Activated naive CD8-positive, alpha-beta T cell treated with anti-CD3 and anti-CD28 coated beads, Interleukin-2, amount 10 ng/mL, durations not matched to agents 7 days and 5 days (primary cell): ENCODE results near the gene PROX1. TPM values are rescaled to one million over a fixed set of nuclear protein-coding genes. Genes with fewer than 3 reads are reported as not detected.

Experiments
- ATAC-seq: fragments of 150-1000 bp; cut with Tn5 transposase; one replicate; pipeline ENCODE4 v1.10.0; 2021; ENCODE audit warnings: low read depth, moderate library complexity
- POLR2A ChIA-PET: fragments of 350-600 bp; sonication (Branson Sonifier 250); formaldehyde crosslinking; loops from one replicate; lab custom pipeline; 2021; ENCODE audit warnings: antibody characterized with exemption; lab: Charles Lee
- DNase-seq: peaks from one replicate; pipeline ENCODE4 v3.0.0; 2021
- H3K27ac Mint-ChIP-seq: one replicate; pipeline ENCODE4 v1.8.0; 2022; ENCODE audit warnings: mild to moderate bottlenecking, mixed read lengths
- H3K27me3 Mint-ChIP-seq: one replicate; pipeline ENCODE4 v1.8.0; 2022; ENCODE audit warnings: mild to moderate bottlenecking, moderate library complexity, mixed read lengths
- H3K36me3 Mint-ChIP-seq: one replicate; pipeline ENCODE4 v1.8.0; 2021; ENCODE audit warnings: mild to moderate bottlenecking, mixed read lengths
- H3K4me1 Mint-ChIP-seq: one replicate; pipeline ENCODE4 v1.8.0; 2021; ENCODE audit warnings: mixed read lengths
- H3K4me3 Mint-ChIP-seq: one replicate; pipeline ENCODE4 v1.8.0; 2022; ENCODE audit warnings: mild to moderate bottlenecking, moderate library complexity, mixed read lengths
- H3K9me3 Mint-ChIP-seq: one replicate; pipeline ENCODE4 v1.8.0; 2021; ENCODE audit warnings: mixed read lengths
- total RNA-seq, 2 experiments: library from RNA; stranded (reverse); gene quantifications; one replicate each; pipeline ENCODE4 v1.2.3, GENCODE V29; 2021

PROX1 gene
- total RNA-seq, 2 experiments from 2014 or later: not detected

GRCh38 chr1:213997038-213997771, 9.4 kb downstream of the PROX1 start:
- POLR2A ChIA-PET: no interaction called here

DNA sequence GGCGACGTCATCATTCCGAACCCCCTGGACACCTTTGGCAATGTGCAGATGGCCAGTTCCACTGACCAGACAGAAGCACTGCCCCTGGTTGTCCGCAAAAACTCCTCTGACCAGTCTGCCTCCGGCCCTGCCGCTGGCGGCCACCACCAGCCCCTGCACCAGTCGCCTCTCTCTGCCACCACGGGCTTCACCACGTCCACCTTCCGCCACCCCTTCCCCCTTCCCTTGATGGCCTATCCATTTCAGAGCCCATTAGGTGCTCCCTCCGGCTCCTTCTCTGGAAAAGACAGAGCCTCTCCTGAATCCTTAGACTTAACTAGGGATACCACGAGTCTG, 10.0 kb downstream of the PROX1 start:
- no peaks in the 10 kb centered on the region for H3K9me3 Mint-ChIP-seq
- no peaks in the 10 kb centered on the region for H3K36me3 Mint-ChIP-seq
- POLR2A ChIA-PET: no interaction called here
- DNase-seq (no peak), ATAC-seq (no peak)
- no peaks in the 10 kb centered on the region for H3K4me1 Mint-ChIP-seq
- H3K27ac Mint-ChIP-seq: no peak overlapping the region
- H3K27me3 Mint-ChIP-seq: peaks cover 3% of the 10 kb centered on the region
- no peak overlapping the region for H3K4me3 Mint-ChIP-seq

More at GRCh38 chr1:213997038-213997771, 9.4 kb downstream of the PROX1 start:
- no peak overlapping the region for H3K27ac Mint-ChIP-seq
- H3K4me3 Mint-ChIP-seq: no peak overlapping the region
- H3K36me3 Mint-ChIP-seq: no peaks in the 10 kb centered on the region
- no peaks in the 10 kb centered on the region for H3K4me1 Mint-ChIP-seq
- no peak for DNase-seq
- H3K9me3 Mint-ChIP-seq: no peaks in the 10 kb centered on the region
- ATAC-seq: no peak
- H3K27me3 Mint-ChIP-seq: peaks cover 7% of the 10 kb centered on the region

GRCh38 chr1:213998785-213999184, 11.0 kb downstream of the PROX1 start:
- no peak overlapping the region for H3K4me3 Mint-ChIP-seq
- no peaks in the 10 kb centered on the region for H3K9me3 Mint-ChIP-seq
- H3K27me3 Mint-ChIP-seq: no peaks in the 10 kb centered on the region
- ATAC-seq (no peak), DNase-seq (no peak)
- no peaks in the 10 kb centered on the region for H3K4me1 Mint-ChIP-seq
- no peak overlapping the region for H3K27ac Mint-ChIP-seq
- POLR2A ChIA-PET: no interaction called here
- no peaks in the 10 kb centered on the region for H3K36me3 Mint-ChIP-seq

DNA sequence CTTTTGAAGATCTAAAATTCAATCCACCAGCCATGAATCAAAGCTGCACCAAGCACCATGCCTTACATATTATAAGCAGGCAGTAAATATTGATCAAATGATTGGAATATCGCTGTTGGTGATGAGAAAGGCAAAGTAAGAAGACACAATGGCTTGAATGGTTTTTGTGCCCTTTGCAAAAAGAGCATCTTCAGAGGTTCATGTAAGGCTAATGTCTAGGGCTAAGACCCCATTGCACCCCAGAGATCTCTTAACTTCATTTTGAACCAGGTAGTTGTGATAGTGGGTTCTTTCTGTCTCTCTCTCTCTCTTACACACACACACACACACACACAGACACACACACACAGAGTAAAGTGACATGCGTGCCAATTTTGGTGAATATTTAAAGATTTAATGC, 12.0 kb downstream of the PROX1 start:
- Mint-ChIP-seq H3K4me3 (no peak overlapping the region), H3K36me3 (no peaks in the 10 kb centered on the region), H3K4me1 (no peaks in the 10 kb centered on the region), H3K27me3 (no peaks in the 10 kb centered on the region), H3K9me3 (no peaks in the 10 kb centered on the region), H3K27ac (no peak overlapping the region)
- DNase-seq (no peak), ATAC-seq (no peak)
- POLR2A ChIA-PET: no interaction called here

GRCh38 chr1:214002060-214002459, 14.3 kb downstream of the PROX1 start:
- ATAC-seq (no peak), DNase-seq (no peak)
- Mint-ChIP-seq H3K27me3 (no peaks in the 10 kb centered on the region), H3K4me1 (no peaks in the 10 kb centered on the region), H3K4me3 (no peak overlapping the region), H3K9me3 (no peaks in the 10 kb centered on the region), H3K27ac (no peak overlapping the region), H3K36me3 (no peaks in the 10 kb centered on the region)
- POLR2A ChIA-PET: no interaction called here

DNA sequence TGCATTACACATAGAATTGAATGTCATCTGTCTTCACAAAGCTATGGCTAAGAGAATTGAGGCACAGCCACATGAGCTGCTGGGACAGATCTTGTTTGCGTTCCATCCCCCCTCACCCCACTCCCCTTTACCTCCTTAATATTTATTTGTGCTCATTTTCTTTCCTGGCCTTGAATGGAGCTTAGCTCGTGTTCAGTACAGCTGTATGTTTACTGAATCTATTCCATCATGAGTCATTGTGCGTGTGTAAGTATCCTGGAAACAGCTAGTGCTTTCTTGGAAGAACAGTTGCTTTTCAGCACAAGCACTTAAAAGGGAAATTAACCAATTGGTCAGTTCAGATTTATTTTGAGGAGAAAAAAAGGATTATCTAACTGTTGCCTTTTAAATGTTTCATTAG, 14.7 kb downstream of the PROX1 start:
- H3K4me1 Mint-ChIP-seq: no peaks in the 10 kb centered on the region
- POLR2A ChIA-PET: no interaction called here
- H3K27ac Mint-ChIP-seq: no peak overlapping the region
- H3K4me3 Mint-ChIP-seq: no peak overlapping the region
- no peaks in the 10 kb centered on the region for H3K27me3 Mint-ChIP-seq
- ATAC-seq: no peak
- no peaks in the 10 kb centered on the region for H3K9me3 Mint-ChIP-seq
- no peak for DNase-seq
- no peaks in the 10 kb centered on the region for H3K36me3 Mint-ChIP-seq

GRCh38 chr1:214003233-214003632, 15.5 kb downstream of the PROX1 start:
- no peak overlapping the region for H3K4me3 Mint-ChIP-seq
- H3K9me3 Mint-ChIP-seq: no peaks in the 10 kb centered on the region
- ATAC-seq (no peak), DNase-seq (no peak)
- no peak overlapping the region for H3K27ac Mint-ChIP-seq
- H3K27me3 Mint-ChIP-seq: no peaks in the 10 kb centered on the region
- no peaks in the 10 kb centered on the region for H3K4me1 Mint-ChIP-seq
- POLR2A ChIA-PET: no interaction called here
- no peaks in the 10 kb centered on the region for H3K36me3 Mint-ChIP-seq

GRCh38 chr1:214004014-214004413, 16.2 kb downstream of the PROX1 start:
- POLR2A ChIA-PET: no interaction called here
- ATAC-seq (no peak), DNase-seq (no peak)
- no peak overlapping the region for H3K4me3 Mint-ChIP-seq
- H3K27ac Mint-ChIP-seq: no peak overlapping the region
- no peaks in the 10 kb centered on the region for H3K4me1 Mint-ChIP-seq
- H3K9me3 Mint-ChIP-seq: no peaks in the 10 kb centered on the region
- H3K36me3 Mint-ChIP-seq: no peaks in the 10 kb centered on the region
- H3K27me3 Mint-ChIP-seq: no peaks in the 10 kb centered on the region

DNA sequence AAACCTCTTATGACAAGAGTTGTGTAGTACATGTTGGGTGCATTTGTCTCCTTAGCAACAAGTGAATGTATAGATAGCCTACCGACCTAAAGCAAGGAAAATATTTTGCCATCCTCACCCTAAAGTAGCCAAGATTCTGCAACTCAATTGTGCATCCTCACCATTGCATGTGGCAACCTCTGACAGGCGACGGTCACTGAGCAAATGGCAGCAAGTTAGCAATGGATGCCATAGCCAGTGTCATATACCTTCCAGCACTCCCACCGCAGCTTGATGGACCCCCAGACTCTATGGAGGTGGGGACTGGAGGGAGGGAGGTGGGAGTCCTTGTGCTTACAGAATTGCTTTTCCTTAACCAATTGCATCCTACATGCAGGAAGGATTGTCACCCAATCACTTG, 17.0 kb downstream of the PROX1 start:
- no peak for ATAC-seq
- POLR2A ChIA-PET: no interaction called here
- H3K4me1 Mint-ChIP-seq: no peaks in the 10 kb centered on the region
- no peaks in the 10 kb centered on the region for H3K9me3 Mint-ChIP-seq
- no peak overlapping the region for H3K27ac Mint-ChIP-seq
- H3K4me3 Mint-ChIP-seq: no peak overlapping the region
- DNase-seq: no peak
- H3K36me3 Mint-ChIP-seq: no peaks in the 10 kb centered on the region
- H3K27me3 Mint-ChIP-seq: no peaks in the 10 kb centered on the region

DNA sequence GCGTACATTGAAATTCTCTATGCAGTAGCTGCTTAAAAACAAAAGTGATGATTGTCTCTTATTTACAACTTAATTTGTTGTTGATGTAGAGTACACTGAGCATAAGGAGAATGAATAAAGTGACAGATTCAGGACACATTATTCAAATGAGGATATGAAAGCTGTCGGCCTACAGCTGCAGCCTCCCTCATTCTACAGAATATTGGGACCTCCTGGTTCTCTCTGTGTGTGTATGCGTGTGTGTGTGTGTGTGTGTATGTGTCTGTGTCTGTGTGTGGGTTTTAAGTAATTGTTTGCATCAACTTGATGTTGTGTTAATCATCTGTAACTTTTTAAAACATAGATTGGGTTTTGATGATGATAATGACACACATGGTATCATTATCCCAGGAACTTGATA, 17.9 kb downstream of the PROX1 start:
- DNase-seq (no peak), ATAC-seq (no peak)
- Mint-ChIP-seq H3K4me3 (no peak overlapping the region), H3K27ac (no peak overlapping the region), H3K4me1 (no peaks in the 10 kb centered on the region), H3K27me3 (no peaks in the 10 kb centered on the region), H3K9me3 (no peaks in the 10 kb centered on the region), H3K36me3 (no peaks in the 10 kb centered on the region)
- POLR2A ChIA-PET: no interaction called here

DNA sequence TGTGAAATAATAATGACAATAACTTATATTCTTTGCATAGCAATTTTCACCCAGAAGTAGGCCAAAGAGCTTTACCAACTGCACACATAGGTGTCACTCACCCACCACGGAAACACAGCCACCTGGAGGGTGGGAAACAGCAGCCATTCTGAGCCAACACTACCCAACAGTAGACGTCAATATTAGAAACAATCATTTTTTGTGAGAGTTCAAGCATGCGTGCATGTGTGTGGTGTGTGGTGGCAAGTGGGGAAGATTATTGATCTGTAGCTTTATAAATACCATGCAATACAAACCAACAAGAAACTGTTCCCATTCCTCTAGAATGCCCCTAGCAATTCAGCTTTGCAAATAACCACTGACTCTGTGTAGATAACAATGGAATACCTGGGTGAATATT, 19.1 kb downstream of the PROX1 start:
- POLR2A ChIA-PET: no interaction called here
- no peaks in the 10 kb centered on the region for H3K9me3 Mint-ChIP-seq
- no peaks in the 10 kb centered on the region for H3K4me1 Mint-ChIP-seq
- no peak for ATAC-seq
- H3K36me3 Mint-ChIP-seq: no peaks in the 10 kb centered on the region
- H3K27me3 Mint-ChIP-seq: no peaks in the 10 kb centered on the region
- DNase-seq: no peak
- no peak overlapping the region for H3K27ac Mint-ChIP-seq
- no peak overlapping the region for H3K4me3 Mint-ChIP-seq

DNA sequence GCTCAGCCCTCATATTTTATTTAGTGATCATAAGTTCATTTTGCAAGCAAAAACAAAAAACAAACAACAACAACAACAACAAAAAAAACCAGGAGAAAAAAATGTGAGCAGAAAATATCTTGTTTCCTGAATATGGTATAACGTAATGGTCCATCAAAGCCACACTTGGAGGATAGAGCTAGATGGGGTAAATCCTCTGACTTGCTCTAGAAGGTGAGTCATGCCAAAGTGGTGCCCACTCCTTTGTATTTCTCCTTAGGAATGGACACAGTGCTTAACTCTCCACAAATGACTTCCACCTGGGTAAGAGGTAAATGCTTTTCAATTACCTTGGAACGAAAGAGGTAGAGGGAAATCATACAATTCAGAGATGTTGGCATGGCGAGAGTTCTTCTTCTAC, 20.6 kb downstream of the PROX1 start:
- Mint-ChIP-seq H3K9me3 (no peaks in the 10 kb centered on the region), H3K36me3 (no peaks in the 10 kb centered on the region), H3K27me3 (no peaks in the 10 kb centered on the region), H3K4me1 (no peaks in the 10 kb centered on the region), H3K4me3 (no peak overlapping the region), H3K27ac (no peak overlapping the region)
- no peak for ATAC-seq
- POLR2A ChIA-PET: no interaction called here
- no peak for DNase-seq

- DNase-seq: no peak
- Mint-ChIP-seq H3K4me3 (no peak overlapping the region), H3K36me3 (no peaks in the 10 kb centered on the region), H3K9me3 (no peaks in the 10 kb centered on the region), H3K27me3 (no peaks in the 10 kb centered on the region), H3K27ac (no peak overlapping the region), H3K4me1 (no peaks in the 10 kb centered on the region)
- POLR2A ChIA-PET: no interaction called here
- ATAC-seq: no peak
Observed at GRCh38 chr1:214008791-214009422, 21.1 kb downstream of the PROX1 start.

DNA sequence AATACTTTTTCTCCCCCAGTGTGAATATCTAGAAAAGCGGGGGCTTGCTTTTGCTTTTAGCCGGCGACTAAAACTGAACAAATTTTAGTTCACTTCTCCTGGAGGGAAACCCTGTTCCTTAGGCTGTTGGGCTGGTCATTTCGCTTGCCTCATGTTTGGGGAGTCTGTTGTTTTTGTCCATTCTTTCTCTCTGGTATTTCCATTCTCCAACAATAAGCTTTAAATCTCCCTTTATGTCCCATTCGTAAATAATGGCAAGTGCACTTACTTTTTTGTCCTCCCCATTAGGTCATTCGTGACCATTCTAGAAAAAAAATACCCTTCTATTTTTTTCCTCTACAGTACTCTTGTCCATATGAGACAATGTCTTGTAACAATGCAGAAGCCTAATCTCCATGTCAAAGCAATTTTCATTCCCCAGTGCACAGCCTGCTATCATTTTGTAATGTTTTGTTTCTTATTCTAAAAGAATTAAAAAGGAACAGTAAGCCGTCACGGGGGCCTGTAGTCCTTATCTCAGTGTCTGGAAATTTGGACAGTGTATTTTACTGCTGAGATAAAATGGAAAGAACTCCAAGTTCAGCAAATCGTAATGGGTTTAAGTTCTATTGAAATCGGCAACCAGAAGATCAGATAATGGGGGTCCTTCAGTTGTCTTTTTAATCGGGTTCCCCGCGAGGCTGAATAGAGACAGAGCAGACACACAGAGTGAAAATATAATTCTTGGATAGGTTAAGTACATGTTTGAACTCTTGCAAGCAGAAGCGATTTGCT, 21.8 kb downstream of the PROX1 start:
- Mint-ChIP-seq H3K27ac (no peak overlapping the region), H3K27me3 (no peaks in the 10 kb centered on the region), H3K36me3 (no peaks in the 10 kb centered on the region), H3K4me1 (no peaks in the 10 kb centered on the region), H3K9me3 (no peaks in the 10 kb centered on the region), H3K4me3 (no peak overlapping the region)
- POLR2A ChIA-PET: no interaction called here
- ATAC-seq (no peak), DNase-seq (no peak)
